ENCODE results near the gene CDH26. TPM values are rescaled to one million over a fixed set of nuclear protein-coding genes. Genes with fewer than 3 reads are reported as not detected.

Gene CDH26
- total RNA-seq, 4 donors from 2014 or later = 0.27 to 0.41 (median 0.29) TPM; not detected in 1

- H3K4me3 ChIP-seq = no peak overlapping the region
- no peaks in the 10 kb centered on the region for H3K9me3 ChIP-seq
- intact Hi-C loops (cut with DNase I; ENCODE audit: low total_unique reads) (no loop called here), in situ Hi-C loops (cut with MboI; ENCODE audit: low sequenced_read_pairs in 4 of 4) (loop anchor here in 1 of 4 donors (10.0 kb wide), 1 partner anchor 107 kb away; no protein-coding TSS in a partner anchor)
- no peak for ATAC-seq
- H3K4me1 ChIP-seq = peaks cover 21 to 44% of the 10 kb centered on the region in 2 donors
- H3K27ac ChIP-seq = no peak overlapping the region
- H3K36me3 ChIP-seq = peaks cover 0 to 26% of the 10 kb centered on the region in 2 donors
- TF ChIP-seq POLR2A (IDR thresholded peaks at IDR 0.05) = no peak
- TF ChIP-seq CTCF (IDR thresholded peaks at IDR 0.05 in 4 of 5, conservative IDR thresholded peaks at IDR 0.05 in 1 of 5) = no peak
- no peaks in the 10 kb centered on the region for H3K27me3 ChIP-seq
- DNase-seq = no peak
These were observed 10.8 kb upstream of the CDH26 start for GRCh38 chr20:59947376-59947775.

- H3K27ac ChIP-seq = no peak overlapping the region
- ATAC-seq (no peak), DNase-seq (no peak)
- no peaks in the 10 kb centered on the region for H3K9me3 ChIP-seq
- no peak overlapping the region for H3K4me3 ChIP-seq
- H3K36me3 ChIP-seq = peaks cover 0 to 18% of the 10 kb centered on the region in 2 donors
- no peaks in the 10 kb centered on the region for H3K27me3 ChIP-seq
- intact Hi-C loops (cut with DNase I; ENCODE audit: low total_unique reads) = no loop called here
- in situ Hi-C loops (cut with MboI; ENCODE audit: low sequenced_read_pairs in 4 of 4) = loop anchor here in 1 of 4 donors (10.0 kb wide), 1 partner anchor 107 kb away; no protein-coding TSS in a partner anchor
- TF ChIP-seq CTCF (IDR thresholded peaks at IDR 0.05 in 4 of 5, conservative IDR thresholded peaks at IDR 0.05 in 1 of 5) (no peak), POLR2A (IDR thresholded peaks at IDR 0.05) (no peak)
- H3K4me1 ChIP-seq = peaks cover 16 to 36% of the 10 kb centered on the region in 2 donors
These were observed 10.0 kb upstream of the CDH26 start for GRCh38 chr20:59948212-59948611.

GRCh38 chr20:59948828-59949720 is 9.1 kb upstream of the CDH26 start:
- Histone ChIP-seq H3K36me3 (peaks cover 0 to 9% of the 10 kb centered on the region in 2 donors), H3K4me1 (peaks cover 16 to 35% of the 10 kb centered on the region in 2 donors)

GRCh38 chr20:59949911-59950310 is 8.3 kb upstream of the CDH26 start:
- no peaks in the 10 kb centered on the region for H3K9me3 ChIP-seq
- intact Hi-C loops (cut with DNase I; ENCODE audit: low total_unique reads) = no loop called here
- H3K4me3 ChIP-seq = no peak overlapping the region
- no peak overlapping the region for H3K27ac ChIP-seq
- no peak for ATAC-seq
- H3K27me3 ChIP-seq = no peaks in the 10 kb centered on the region
- peaks cover 20 to 33% of the 10 kb centered on the region in 2 donors for H3K4me1 ChIP-seq
- H3K36me3 ChIP-seq = peaks cover 0 to under 1% of the 10 kb centered on the region in 2 donors
- TF ChIP-seq POLR2A (IDR thresholded peaks at IDR 0.05) = no peak
- TF ChIP-seq CTCF (IDR thresholded peaks at IDR 0.05 in 4 of 5, conservative IDR thresholded peaks at IDR 0.05 in 1 of 5) = no peak
- in situ Hi-C loops (cut with MboI; ENCODE audit: low sequenced_read_pairs in 4 of 4) = loop anchor here in 1 of 4 donors (10.0 kb wide), 1 partner anchor 105 kb away; no protein-coding TSS in a partner anchor
- no peak for DNase-seq

More at GRCh38 chr20:59948828-59949720, 9.1 kb upstream of the CDH26 start:
- TF ChIP-seq POLR2A (IDR thresholded peaks at IDR 0.05) (no peak), CTCF (IDR thresholded peaks at IDR 0.05 in 4 of 5, conservative IDR thresholded peaks at IDR 0.05 in 1 of 5) (peak in 4 of 5 experiments; percentile 24 to 65 (median 46))
- Histone ChIP-seq H3K27me3 (no peaks in the 10 kb centered on the region), H3K9me3 (no peaks in the 10 kb centered on the region), H3K27ac (peak overlapping the region in 1 of 4 donors; percentile 11), H3K4me3 (no peak overlapping the region)
- in situ Hi-C loops (cut with MboI; ENCODE audit: low sequenced_read_pairs in 4 of 4) = loop anchor here in 1 of 4 donors (10.0 kb wide), 1 partner anchor 106 kb away; no protein-coding TSS in a partner anchor
- ATAC-seq (peak in 1 of 2 donors; percentile 30), DNase-seq (no peak)
- intact Hi-C loops (cut with DNase I; ENCODE audit: low total_unique reads) = no loop called here
